ENCODE measurements around the gene CDH16.

- TF ChIP-seq CTCF (conservative IDR thresholded peaks at IDR 0.05; ENCODE audit: low read length) = no peak
- no peak for TF ChIP-seq EZH2phosphoT487 (IDR thresholded peaks at IDR 0.05; ENCODE audit: borderline replicate concordance)
These were observed 944 bp downstream of the CDH16 start for GRCh38 chr16:66917741-66918140.

Measured in Loucy (cell line).